Measurements from ENCODE around the gene ROR1. TPM values are rescaled to one million over a fixed set of nuclear protein-coding genes. Genes with fewer than 3 reads are reported as not detected.

Gene ROR1
- total and polyA plus RNA-seq, 2 of the 4 experiments (the other 2 are of a cell fraction) = 4.4 to 10.0 TPM

- Histone ChIP-seq H3K27ac (ENCODE audit: insufficient read depth, low read length) (peak overlapping the region; percentile 79), H4K8ac (ENCODE audit: low read depth in 2 of 2, low read length in 2 of 2) (no peak overlapping the region), H3K36me3 (ENCODE audit: control insufficient read depth, insufficient read depth, low read length) (no peaks in the 10 kb centered on the region), H3K9me1 (ENCODE audit: insufficient read depth, low read length) (peaks cover 5% of the 10 kb centered on the region; the same call in 1 of the 2 replicates), H3K56ac (ENCODE audit: extremely low read depth, insufficient read depth, low read length) (peak overlapping the region; percentile 56; the same call in 1 of the 2 replicates), H3K14ac (replicated peaks; ENCODE audit: low read depth, low read length) (peak overlapping the region; percentile 33; the same call in 1 of the 2 replicates), H2BK20ac (ENCODE audit: low read depth, low read length) (no peak overlapping the region; the same call in 1 of the 2 replicates), H2AK5ac (ENCODE audit: low read depth, low read length) (no peak overlapping the region), H4K5ac (ENCODE audit: low read depth, low read length) (no peak overlapping the region; the same call in 1 of the 2 replicates), H3K4me1 (ENCODE audit: control insufficient read depth, insufficient read depth, low read length) (peaks cover 9% of the 10 kb centered on the region), H3K27me3 (ENCODE audit: control insufficient read depth, insufficient read depth, low read length) (peaks cover 8% of the 10 kb centered on the region; the same call in 1 of the 2 replicates), H3K4me3 (ENCODE audit: insufficient read depth, low read depth, low read length) (peak overlapping the region; percentile 69), H2BK15ac (ENCODE audit: low read depth, low read length) (0 out of 3 replicates have a peak overlapping the region, but pooled peaks have one; percentile 29), H4K91ac (ENCODE audit: insufficient read depth, low read depth, low read length) (peak overlapping the region; percentile 2; the same call in 1 of the 2 replicates), H2BK120ac (ENCODE audit: low read depth, low read length) (peak overlapping the region; percentile 75), H3K79me1 (ENCODE audit: low read depth in 1 of 2, low read length in 2 of 2) (peaks cover 9 to 14% of the 10 kb centered on the region in 2 experiments; a peak in 2 of 4 replicates), H3K23ac (ENCODE audit: low read depth, low read length) (peak overlapping the region; percentile 49; the same call in 1 of the 2 replicates), H3K9ac (ENCODE audit: low read depth, low read length) (peak overlapping the region; percentile 62), H3K9me3 (ENCODE audit: control insufficient read depth, insufficient read depth, low read length) (no peaks in the 10 kb centered on the region), H2AFZ (replicated peaks; ENCODE audit: low read length, poor library complexity) (peak overlapping the region; percentile 91), H2BK5ac (ENCODE audit: low read depth, low read length, poor library complexity, severe bottlenecking) (no peak overlapping the region), H2AK9ac (replicated peaks; ENCODE audit: low read depth, low read length, poor library complexity) (no peak overlapping the region), H3K4ac (ENCODE audit: low read depth, low read length) (peak overlapping the region; percentile 49), H3K18ac (ENCODE audit: low read depth, low read length) (peak overlapping the region; percentile 25; the same call in 1 of the 2 replicates), H3K4me2 (ENCODE audit: low read depth, low read length) (peak overlapping the region; percentile 91), H4K20me1 (ENCODE audit: insufficient read depth, low read length) (no peaks in the 10 kb centered on the region)
- in situ Hi-C loops (cut with MboI; ENCODE audit: low sequenced_read_pairs) = loop anchor here (10.0 kb wide), 3 partner anchors 140 to 470 kb away; no protein-coding TSS in a partner anchor
- ATAC-seq (ENCODE audit: low read depth) (peak; percentile 35), DNase-seq (peak; percentile 36)
- intact Hi-C loops (cut with micrococcal nuclease) = loop anchor here (1.0 to 5.0 kb wide), 9 partner anchors 57 to 468 kb away; no protein-coding TSS in a partner anchor
- dilution Hi-C loops (cut with HindIII; ENCODE audit: low sequenced_read_pairs, unreplicated experiment) = no loop called here
- 0% methylated on average over 11 of the region's 72 CpGs; no CpG with 5 or more reads in 1 of the 2 experiments for WGBS, 2 experiments (ENCODE audit: extremely low coverage in 2 of 2, insufficient read length in 1 of 2)
- ChIA-PET CTCF (interaction anchor here (0.6 to 0.9 kb wide), 2 partner anchors 361 to 561 kb away, joined by 3 to 6 read pairs; no protein-coding TSS in a partner anchor), POLR2A (ENCODE audit: unreplicated experiment) (no interaction called here)
- TF ChIP-seq MXI1 (IDR thresholded peaks at IDR 0.05; ENCODE audit: borderline replicate concordance, low read depth, low read length) = peak; percentile 9; the same call in 1 of the 2 replicates
- TF ChIP-seq MAZ (IDR thresholded peaks at IDR 0.05; ENCODE audit: borderline replicate concordance, low read depth, low read length) = no peak
- BruUV-seq (replicated peaks) = no TSS peak
Measured at GRCh38 chr1:63774617-63775417, 1.0 kb downstream of the ROR1 start.
